ENCODE data around the gene FNDC3B.

GRCh38 chr3:172300862-172301261, 261.5 kb downstream of the FNDC3B start:
- no peak for TF ChIP-seq EP300 (IDR thresholded peaks at IDR 0.05; ENCODE audit: low read length)
- no peak for TF ChIP-seq ZBTB26 (CRISPR knock-in tag; IDR thresholded peaks at IDR 0.05)
- TF ChIP-seq HIVEP1 (CRISPR knock-in tag; IDR thresholded peaks at IDR 0.05) = no peak
- TF ChIP-seq TRIM28 (IDR thresholded peaks at IDR 0.05) = no peak
- no peak for TF ChIP-seq ZNF644 (tag; IDR thresholded peaks at IDR 0.05; ENCODE audit: low read depth)
- TF ChIP-seq CHD1 (IDR thresholded peaks at IDR 0.05; ENCODE audit: low read length) = no peak
